C4-2B (cell line): ENCODE measurements around the gene BAZ1B.
"Not testable (repeated sequence)": the region's sequence is repeated elsewhere in the genome, so short reads cannot be mapped to it uniquely, and the experiment has no call there.

ENCODE experiments used
- H3K27ac ChIP-seq: fragments of 450-650 bp; 2 replicates; pipeline ENCODE4 v1.5.1; 2017
- ZFX ChIP-seq: fragments of 450-650 bp; IDR thresholded peaks from 2 replicates; pipeline ENCODE4 v1.6.1; 2017
- TF ChIP-seq, protein P1 (sequence below): fragments of 450-650 bp; conservative IDR thresholded peaks from 2 replicates; pipeline ENCODE4 v1.5.1; 2017; ENCODE audit warnings: mild to moderate bottlenecking

Gene BAZ1B

DNA sequence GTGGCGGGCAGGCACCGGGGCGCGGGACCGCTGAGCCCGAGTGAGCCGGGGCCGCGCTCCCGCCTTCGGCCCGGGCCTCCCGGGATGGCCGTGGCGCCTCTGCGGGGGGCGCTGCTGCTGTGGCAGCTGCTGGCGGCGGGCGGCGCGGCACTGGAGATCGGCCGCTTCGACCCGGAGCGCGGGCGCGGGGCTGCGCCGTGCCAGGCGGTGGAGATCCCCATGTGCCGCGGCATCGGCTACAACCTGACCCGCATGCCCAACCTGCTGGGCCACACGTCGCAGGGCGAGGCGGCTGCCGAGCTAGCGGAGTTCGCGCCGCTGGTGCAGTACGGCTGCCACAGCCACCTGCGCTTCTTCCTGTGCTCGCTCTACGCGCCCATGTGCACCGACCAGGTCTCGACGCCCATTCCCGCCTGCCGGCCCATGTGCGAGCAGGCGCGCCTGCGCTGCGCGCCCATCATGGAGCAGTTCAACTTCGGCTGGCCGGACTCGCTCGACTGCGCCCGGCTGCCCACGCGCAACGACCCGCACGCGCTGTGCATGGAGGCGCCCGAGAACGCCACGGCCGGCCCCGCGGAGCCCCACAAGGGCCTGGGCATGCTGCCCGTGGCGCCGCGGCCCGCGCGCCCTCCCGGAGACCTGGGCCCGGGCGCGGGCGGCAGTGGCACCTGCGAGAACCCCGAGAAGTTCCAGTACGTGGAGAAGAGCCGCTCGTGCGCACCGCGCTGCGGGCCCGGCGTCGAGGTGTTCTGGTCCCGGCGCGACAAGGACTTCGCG is 88.0 kb downstream of the BAZ1B start:
- peak overlapping the region; percentile 41 for H3K27ac ChIP-seq
- no peak for TF ChIP-seq ZFX
- TF ChIP-seq, protein P1, sequence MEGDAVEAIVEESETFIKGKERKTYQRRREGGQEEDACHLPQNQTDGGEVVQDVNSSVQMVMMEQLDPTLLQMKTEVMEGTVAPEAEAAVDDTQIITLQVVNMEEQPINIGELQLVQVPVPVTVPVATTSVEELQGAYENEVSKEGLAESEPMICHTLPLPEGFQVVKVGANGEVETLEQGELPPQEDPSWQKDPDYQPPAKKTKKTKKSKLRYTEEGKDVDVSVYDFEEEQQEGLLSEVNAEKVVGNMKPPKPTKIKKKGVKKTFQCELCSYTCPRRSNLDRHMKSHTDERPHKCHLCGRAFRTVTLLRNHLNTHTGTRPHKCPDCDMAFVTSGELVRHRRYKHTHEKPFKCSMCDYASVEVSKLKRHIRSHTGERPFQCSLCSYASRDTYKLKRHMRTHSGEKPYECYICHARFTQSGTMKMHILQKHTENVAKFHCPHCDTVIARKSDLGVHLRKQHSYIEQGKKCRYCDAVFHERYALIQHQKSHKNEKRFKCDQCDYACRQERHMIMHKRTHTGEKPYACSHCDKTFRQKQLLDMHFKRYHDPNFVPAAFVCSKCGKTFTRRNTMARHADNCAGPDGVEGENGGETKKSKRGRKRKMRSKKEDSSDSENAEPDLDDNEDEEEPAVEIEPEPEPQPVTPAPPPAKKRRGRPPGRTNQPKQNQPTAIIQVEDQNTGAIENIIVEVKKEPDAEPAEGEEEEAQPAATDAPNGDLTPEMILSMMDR = no peak

DNA sequence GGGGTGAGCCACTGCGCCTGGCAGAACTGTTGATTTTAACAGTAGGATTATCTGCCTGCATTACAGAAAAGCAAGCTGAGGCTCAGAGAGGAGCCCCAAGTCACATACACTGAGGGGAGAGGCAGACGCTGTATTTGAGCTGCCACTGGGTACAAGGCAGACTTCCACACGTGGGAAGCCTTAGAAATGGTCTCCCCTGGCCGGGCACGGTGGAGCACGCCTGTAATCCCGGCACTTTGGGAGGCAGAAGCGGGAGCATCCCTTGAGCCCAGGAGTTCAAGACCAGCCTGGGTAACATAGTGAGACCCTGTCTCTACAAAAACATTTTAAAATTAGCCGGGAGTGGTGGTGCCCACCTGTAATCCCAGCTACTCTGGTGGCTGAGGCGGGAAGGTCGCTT is 89.4 kb downstream of the BAZ1B start:
- no peak overlapping the region for H3K27ac ChIP-seq
- no peak for TF ChIP-seq ZFX
- TF ChIP-seq, protein P1 = no peak

DNA sequence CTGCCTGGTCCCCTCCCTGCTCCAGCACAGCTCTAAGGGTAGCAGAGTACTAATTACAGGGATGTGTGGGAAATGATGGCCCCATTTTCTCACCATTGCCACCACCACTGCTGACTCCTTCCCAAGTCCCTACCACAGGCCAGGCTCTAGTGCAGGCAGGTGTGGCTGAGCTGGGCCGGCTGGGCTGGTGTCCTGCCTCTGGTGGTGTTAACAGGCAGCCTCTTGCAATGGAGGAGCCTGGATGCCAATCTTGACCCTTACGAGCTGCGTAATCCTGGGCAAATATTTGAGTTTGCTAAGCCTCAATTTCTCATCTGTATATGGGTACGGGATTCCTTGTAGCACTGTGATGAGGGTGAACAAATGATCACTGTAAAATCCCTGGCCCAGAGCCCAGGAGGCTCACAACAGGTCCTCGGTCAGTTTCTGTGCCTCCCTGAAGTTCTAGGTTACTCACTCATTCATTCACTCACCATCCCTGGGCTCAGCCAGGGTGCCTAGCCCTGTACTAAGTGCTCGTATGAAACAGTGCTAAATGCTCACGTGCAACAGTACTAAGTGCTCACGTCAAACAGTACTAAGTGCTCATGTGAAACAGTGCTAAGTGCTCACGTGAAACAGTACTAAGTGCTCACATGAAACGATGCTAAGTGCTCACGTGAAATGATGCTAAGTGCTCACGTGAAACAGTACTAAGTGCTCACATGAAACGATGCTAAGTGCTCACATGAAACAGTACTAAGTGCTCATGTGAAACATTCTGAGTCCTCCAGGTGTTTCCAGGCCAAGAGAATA is 90.9 kb downstream of the BAZ1B start:
- TF ChIP-seq, protein P1 = no peak
- TF ChIP-seq ZFX = no peak
- no peak overlapping the region for H3K27ac ChIP-seq

DNA sequence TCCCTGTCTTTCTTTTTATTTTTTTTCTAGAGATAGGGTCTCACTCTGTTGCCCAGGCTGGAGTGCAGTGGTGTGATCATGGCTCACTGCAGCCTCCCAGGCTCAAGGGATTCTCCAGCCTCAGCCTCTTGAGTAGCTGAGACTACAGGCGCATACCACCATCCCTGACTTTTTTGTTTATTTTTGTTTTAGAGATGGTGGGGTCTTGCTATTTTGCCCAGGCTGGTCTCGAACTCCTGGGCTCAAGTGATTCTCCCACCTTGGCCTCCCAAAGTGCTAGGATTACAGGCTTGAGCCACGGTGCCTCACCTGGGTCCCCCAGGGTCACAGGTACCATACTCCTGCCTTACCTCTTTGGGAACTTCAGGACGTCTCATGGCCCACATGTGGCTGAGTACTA is 91.6 kb downstream of the BAZ1B start:
- H3K27ac ChIP-seq = not testable (repeated sequence)

DNA sequence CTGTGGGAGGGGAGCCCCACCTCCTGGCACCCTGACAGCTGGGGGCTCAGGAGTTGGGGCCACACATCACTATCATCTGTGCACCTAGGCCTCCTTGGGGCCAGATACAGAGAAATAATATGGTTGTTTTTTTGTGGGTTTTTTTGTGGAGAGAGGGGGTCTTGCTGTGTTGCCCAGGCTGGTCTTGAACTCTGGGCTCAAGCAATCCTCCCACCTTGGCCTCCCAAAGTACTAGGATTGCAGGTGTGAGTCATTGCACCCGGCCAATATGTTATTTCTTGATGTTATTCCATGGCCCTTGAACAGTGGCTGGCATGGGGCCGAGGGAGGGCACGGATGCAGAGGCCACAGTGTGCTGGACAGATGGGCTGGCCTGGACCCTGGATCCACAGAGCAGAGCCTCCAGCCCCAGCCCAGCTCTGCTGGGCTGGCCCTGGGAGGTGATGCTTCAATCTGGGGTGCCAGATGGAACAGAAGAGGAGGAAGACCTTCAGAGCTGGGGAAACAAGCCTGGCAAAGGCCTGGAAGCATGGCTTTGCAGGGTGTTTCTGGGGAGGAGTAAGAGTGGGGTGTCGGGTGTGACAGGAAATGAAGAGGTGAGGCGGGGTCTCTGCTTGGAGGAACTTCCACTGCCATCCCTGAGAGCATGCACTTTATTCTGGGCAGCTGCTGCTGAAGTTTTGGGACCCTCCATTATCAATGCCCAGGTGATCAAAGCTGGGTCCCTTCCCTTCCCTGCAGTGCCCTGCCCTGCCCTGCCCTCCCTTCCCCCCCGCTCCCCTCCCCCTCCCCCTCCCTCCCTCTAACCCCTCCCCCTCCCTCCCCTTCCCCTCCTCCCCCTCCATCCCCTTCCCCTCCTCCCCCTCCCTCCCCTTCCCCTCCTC is 92.2 kb downstream of the BAZ1B start:
- TF ChIP-seq, protein P1 = no peak
- TF ChIP-seq ZFX = no peak
- H3K27ac ChIP-seq = no peak overlapping the region

DNA sequence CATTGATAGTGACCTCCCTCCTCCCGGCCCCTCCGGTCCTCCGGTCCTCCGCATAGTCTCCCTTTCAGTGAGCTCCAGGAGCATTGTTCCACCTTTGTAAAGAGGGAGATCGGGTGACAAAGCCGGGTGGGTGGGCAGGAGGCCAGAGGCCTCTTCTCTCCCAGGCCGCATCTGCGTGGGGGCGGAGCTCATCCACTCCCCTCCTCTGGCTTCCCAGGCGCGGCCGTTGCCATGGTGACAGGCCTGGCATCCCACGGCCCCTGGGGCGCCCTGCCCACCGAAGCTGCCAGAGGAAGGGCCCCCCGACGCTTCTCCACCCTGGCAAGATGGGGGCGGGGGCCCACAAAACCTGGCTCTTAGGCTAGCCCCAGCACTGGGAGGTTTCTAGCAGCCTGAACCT is 92.9 kb downstream of the BAZ1B start:
- no peak overlapping the region for H3K27ac ChIP-seq
- TF ChIP-seq ZFX = no peak
- TF ChIP-seq, protein P1 = no peak

DNA sequence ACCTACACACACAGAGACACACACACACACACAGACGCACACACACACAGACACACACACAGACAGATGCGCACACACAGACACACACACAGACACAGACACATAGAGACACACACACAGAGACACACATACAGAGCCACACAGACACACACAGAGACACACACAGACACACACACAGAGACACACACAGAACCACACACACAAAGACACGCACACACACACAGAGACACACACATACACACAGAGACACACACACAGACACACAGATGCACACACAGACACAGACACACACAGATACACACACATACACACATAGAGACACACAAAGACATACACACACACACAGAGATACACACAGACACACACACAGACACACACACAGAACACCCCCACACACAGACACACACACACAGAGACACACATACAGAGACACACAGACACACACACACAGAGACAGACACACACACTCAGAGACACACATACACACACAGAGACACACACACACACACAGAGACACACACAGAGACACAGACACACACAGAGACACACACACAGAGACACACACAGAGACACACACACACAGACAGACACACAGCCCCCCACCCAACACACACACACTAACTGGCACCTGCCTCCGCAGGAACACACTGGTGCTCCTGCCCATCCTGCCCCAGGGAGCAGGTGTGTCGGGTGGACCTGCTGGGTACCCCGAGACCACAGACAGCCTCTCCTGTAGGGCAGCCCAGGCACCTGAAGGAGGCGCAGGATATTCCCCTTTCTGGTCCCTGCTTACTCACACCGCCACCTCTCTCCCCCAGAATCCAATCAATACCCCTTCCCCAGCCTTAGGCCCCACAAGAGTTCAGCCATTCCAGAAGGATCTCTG is 93.9 kb downstream of the BAZ1B start:
- TF ChIP-seq, protein P1 = no peak
- TF ChIP-seq ZFX = no peak
- no peak overlapping the region for H3K27ac ChIP-seq
